GM12801 (cell line): ENCODE measurements around the gene GTF2F1.

Source experiments
- CTCF ChIP-seq: IDR thresholded peaks from one replicate; pipeline ENCODE4 v1.5.1; 2011; ENCODE audit warnings: control low read depth; ENCODE audit not compliant: insufficient read length; ENCODE audit errors: extremely low read depth

Gene GTF2F1

GRCh38 chr19:6429419-6430221 lies 36.7 kb upstream of the GTF2F1 start:
- no peak for TF ChIP-seq CTCF

GRCh38 chr19:6427131-6427530 lies 34.2 kb upstream of the GTF2F1 start:
- no peak for TF ChIP-seq CTCF

GRCh38 chr19:6425732-6426620 lies 33.0 kb upstream of the GTF2F1 start:
- no peak for TF ChIP-seq CTCF

GRCh38 chr19:6424939-6425731 lies 32.2 kb upstream of the GTF2F1 start:
- TF ChIP-seq CTCF: no peak

GRCh38 chr19:6424195-6424938 lies 31.4 kb upstream of the GTF2F1 start, which contains the start of gene KHSRP:
TSS of gene KHSRP (minus strand) at chr19:6424811. CDS start at chr19:6424701, 110 bp downstream.
- TF ChIP-seq CTCF: no peak

- no peak for TF ChIP-seq CTCF
These were observed 30.7 kb upstream of the GTF2F1 start for GRCh38 chr19:6423499-6424194.
